K562 (cell line): ENCODE measurements around the gene OR7G3. TPM values are rescaled to one million over a fixed set of nuclear protein-coding genes. Genes with fewer than 3 reads are reported as not detected.
A peak's percentile ranks its signal among the peaks of the same experiment; 100 is the strongest.

Experiments used
- CAMTA2 ChIP-seq: fragments of 250-450 bp; sonication (Bioruptor Pico); conservative IDR thresholded peaks from 2 replicates; pipeline ENCODE4 v1.5.1; 2022
- KLF13 ChIP-seq: fragments of 450-650 bp; IDR thresholded peaks from 2 replicates; pipeline ENCODE4 v1.6.1; 2016; ENCODE audit warnings: missing genetic modification characterization, low read depth, mild to moderate bottlenecking, missing compliant biosample characterization, moderate library complexity, borderline replicate concordance
- MGA ChIP-seq: fragments of 450-650 bp; IDR thresholded peaks from 2 replicates; pipeline ENCODE4 v1.6.1; 2016; ENCODE audit warnings: mild to moderate bottlenecking, moderate library complexity
- NR3C1 ChIP-seq: sonication (generic); formaldehyde crosslinking; IDR thresholded peaks from 2 replicates; pipeline ENCODE4 v1.8.1; 2022; ENCODE audit warnings: missing genetic modification reagents
- PTTG1 ChIP-seq: fragments of 450-650 bp; IDR thresholded peaks from 2 replicates; pipeline ENCODE4 v1.6.1; 2016; ENCODE audit warnings: low read depth, mild to moderate bottlenecking, missing genetic modification characterization, missing compliant biosample characterization
- SFPQ ChIP-seq: fragments of 200-400 bp; formaldehyde crosslinking; IDR thresholded peaks from 2 replicates; pipeline ENCODE4 v1.6.1; 2017; ENCODE audit warnings: mild to moderate bottlenecking, low read depth, low read length, moderate library complexity
- SMAD1 ChIP-seq: fragments of 150-350 bp; IDR thresholded peaks from 2 replicates; pipeline ENCODE4 v1.6.1; 2014; ENCODE audit warnings: low read length, low read depth; ENCODE audit not compliant: partially characterized antibody
- STAT5A ChIP-seq: IDR thresholded peaks from 2 replicates; pipeline ENCODE4 v1.6.1; 2012; ENCODE audit warnings: low read length, inconsistent platforms, borderline replicate concordance
- U2AF2 ChIP-seq: fragments of 200-400 bp; formaldehyde crosslinking; optimal IDR thresholded peaks from 2 replicates; pipeline ENCODE3; 2017; ENCODE audit warnings: low read depth, mild to moderate bottlenecking, low read length
- YBX1 ChIP-seq: fragments of 450-650 bp; IDR thresholded peaks from 2 replicates; pipeline ENCODE4 v1.7.1; 2016; ENCODE audit warnings: mild to moderate bottlenecking
- ZBTB49 ChIP-seq: sonication (generic); formaldehyde crosslinking; IDR thresholded peaks from 2 replicates; pipeline ENCODE4 v1.8.0; 2022; ENCODE audit warnings: missing genetic modification reagents, mild to moderate bottlenecking, borderline replicate concordance
- polyA plus RNA-seq, 8 experiments: library from polyadenylated mRNA; depleted of rRNA in 4 of 8; stranded (reverse) in 5 of 8; unstranded in 3 of 8; fragments of >200 nt; fragmentation: Nextera tagmentation in 2 of 8; fragmentation: Illumina TruSeq in 1 of 8; extraction: Ambion mirVana in 2 of 8; extraction: Trizol in 1 of 8; gene quantifications; 2 replicates each; pipeline versions ENCODE4 v1.2.1 to v1.2.3, GENCODE V29; 2011 to 2014; ENCODE audit warnings: inconsistent platforms in 1 of 8, missing spikeins in 1 of 8
- total RNA-seq, 7 experiments: library from RNA; depleted of rRNA in 6 of 7; stranded (reverse); fragments of >200 nt in 6 of 7; fragmentation: Illumina TruSeq in 2 of 7; extraction: Trizol in 2 of 7; gene quantifications; 2 replicates each; pipeline versions ENCODE4 v1.2.1 to v1.2.3, GENCODE V29; 2011 to 2021; ENCODE audit warnings: low replicate concordance in 1 of 7

OR7G3 gene
- total and polyA plus RNA-seq, 9 of the 15 experiments (the other 6 are each of a cell fraction or from before 2014, with no cell fraction given) = not detected

- TF ChIP-seq SFPQ = no peak
- no peak for TF ChIP-seq PTTG1 (tag)
- no peak for TF ChIP-seq STAT5A
- no peak for TF ChIP-seq CAMTA2 (CRISPR knock-in tag)
- TF ChIP-seq KLF13 (tag) = no peak
- no peak for TF ChIP-seq NR3C1 (CRISPR knock-in tag)
- TF ChIP-seq SMAD1 = no peak
- TF ChIP-seq ZBTB49 (CRISPR knock-in tag) = no peak
- TF ChIP-seq U2AF2 = no peak
- peak; percentile 46; the same call in 1 of the 2 replicates for TF ChIP-seq MGA
- TF ChIP-seq YBX1 = no peak
These were observed 12.9 kb upstream of the OR7G3 start (continued) for GRCh38 chr19:9139609-9140158.
